ENCODE data around the gene HOXD11. TPM values are rescaled to one million over a fixed set of nuclear protein-coding genes. Genes with fewer than 3 reads are reported as not detected.

HOXD11 gene
- total and polyA plus RNA-seq, 9 of the 15 experiments (the other 6 are each of a cell fraction or from before 2014, with no cell fraction given) = not detected

DNA sequence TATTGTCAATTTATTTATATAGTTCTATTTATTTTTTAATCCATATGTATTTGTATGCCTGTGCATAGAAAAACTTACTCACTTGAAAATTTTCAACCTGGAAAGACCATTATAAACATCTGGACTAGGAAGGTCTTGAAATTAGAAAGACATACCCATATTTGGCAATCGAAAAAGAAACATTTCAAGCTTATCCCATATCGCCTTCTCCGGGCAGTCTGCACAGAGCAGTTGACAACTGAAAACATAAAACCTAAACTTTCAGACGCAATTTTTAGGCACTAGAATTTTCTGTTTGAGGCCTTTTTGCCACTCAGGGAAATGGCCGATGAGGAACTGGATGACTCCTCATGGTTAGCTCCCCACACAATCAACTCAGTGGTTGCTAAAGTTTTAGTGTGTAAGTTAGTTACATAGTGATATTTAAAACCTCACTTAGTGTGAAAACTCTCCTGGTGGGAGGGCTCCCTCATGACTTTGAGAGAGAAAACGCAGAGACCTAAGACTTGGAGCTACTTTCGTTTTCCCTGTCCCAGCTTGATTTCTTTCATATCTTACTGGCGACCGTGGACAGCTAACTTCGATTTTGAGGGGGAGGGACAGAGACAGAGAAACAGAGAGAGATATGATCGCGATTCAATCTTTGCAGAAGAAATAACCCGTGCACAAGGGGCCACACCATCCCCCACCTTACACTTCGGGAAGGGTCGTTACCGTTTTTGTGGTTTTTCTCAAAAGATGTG lies 10.7 kb upstream of the HOXD11 start (continued):
- TF ChIP-seq ZNF197 (CRISPR knock-in tag; IDR thresholded peaks at IDR 0.05; ENCODE audit: low read depth) (no peak), NR2C2 (CRISPR knock-in tag; IDR thresholded peaks at IDR 0.05) (no peak), NR2C2 (tag; IDR thresholded peaks at IDR 0.05) (no peak), SRF (CRISPR knock-in tag; IDR thresholded peaks at IDR 0.05) (peak in 1 of 2 experiments; percentile 90; a peak in 2 of 4 replicates), USF1 (CRISPR knock-in tag; IDR thresholded peaks at IDR 0.05) (no peak), RNF219 (CRISPR knock-in tag; IDR thresholded peaks at IDR 0.05) (no peak), CXXC5 (CRISPR knock-in tag; IDR thresholded peaks at IDR 0.05) (no peak), KLF1 (tag; IDR thresholded peaks at IDR 0.05) (no peak), ZNF778 (CRISPR knock-in tag; IDR thresholded peaks at IDR 0.05) (no peak), SRSF9 (IDR thresholded peaks at IDR 0.05; ENCODE audit: borderline replicate concordance, low read depth, low read length) (no peak), GATAD2A (IDR thresholded peaks at IDR 0.05) (no peak), POLR2B (IDR thresholded peaks at IDR 0.05; ENCODE audit: low read depth, partially characterized antibody) (no peak), CREM (IDR thresholded peaks at IDR 0.05; ENCODE audit: low read depth) (no peak), CBX8 (IDR thresholded peaks at IDR 0.05; ENCODE audit: borderline replicate concordance, extremely low read depth, low read depth, low read length, poor library complexity, severe bottlenecking) (peak; percentile 99)
- TF ChIP-seq, protein P1, sequence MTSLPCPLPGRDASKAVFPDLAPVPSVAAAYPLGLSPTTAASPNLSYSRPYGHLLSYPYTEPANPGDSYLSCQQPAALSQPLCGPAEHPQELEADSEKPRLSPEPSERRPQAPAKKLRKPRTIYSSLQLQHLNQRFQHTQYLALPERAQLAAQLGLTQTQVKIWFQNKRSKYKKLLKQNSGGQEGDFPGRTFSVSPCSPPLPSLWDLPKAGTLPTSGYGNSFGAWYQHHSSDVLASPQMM (CRISPR knock-in tag; IDR thresholded peaks at IDR 0.05) = no peak
- TF ChIP-seq, protein P2, sequence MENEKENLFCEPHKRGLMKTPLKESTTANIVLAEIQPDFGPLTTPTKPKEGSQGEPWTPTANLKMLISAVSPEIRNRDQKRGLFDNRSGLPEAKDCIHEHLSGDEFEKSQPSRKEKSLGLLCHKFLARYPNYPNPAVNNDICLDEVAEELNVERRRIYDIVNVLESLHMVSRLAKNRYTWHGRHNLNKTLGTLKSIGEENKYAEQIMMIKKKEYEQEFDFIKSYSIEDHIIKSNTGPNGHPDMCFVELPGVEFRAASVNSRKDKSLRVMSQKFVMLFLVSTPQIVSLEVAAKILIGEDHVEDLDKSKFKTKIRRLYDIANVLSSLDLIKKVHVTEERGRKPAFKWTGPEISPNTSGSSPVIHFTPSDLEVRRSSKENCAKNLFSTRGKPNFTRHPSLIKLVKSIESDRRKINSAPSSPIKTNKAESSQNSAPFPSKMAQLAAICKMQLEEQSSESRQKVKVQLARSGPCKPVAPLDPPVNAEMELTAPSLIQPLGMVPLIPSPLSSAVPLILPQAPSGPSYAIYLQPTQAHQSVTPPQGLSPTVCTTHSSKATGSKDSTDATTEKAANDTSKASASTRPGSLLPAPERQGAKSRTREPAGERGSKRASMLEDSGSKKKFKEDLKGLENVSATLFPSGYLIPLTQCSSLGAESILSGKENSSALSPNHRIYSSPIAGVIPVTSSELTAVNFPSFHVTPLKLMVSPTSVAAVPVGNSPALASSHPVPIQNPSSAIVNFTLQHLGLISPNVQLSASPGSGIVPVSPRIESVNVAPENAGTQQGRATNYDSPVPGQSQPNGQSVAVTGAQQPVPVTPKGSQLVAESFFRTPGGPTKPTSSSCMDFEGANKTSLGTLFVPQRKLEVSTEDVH (IDR thresholded peaks at IDR 0.05; ENCODE audit: low read depth, partially characterized antibody) = no peak
- TF ChIP-seq, protein P3, sequence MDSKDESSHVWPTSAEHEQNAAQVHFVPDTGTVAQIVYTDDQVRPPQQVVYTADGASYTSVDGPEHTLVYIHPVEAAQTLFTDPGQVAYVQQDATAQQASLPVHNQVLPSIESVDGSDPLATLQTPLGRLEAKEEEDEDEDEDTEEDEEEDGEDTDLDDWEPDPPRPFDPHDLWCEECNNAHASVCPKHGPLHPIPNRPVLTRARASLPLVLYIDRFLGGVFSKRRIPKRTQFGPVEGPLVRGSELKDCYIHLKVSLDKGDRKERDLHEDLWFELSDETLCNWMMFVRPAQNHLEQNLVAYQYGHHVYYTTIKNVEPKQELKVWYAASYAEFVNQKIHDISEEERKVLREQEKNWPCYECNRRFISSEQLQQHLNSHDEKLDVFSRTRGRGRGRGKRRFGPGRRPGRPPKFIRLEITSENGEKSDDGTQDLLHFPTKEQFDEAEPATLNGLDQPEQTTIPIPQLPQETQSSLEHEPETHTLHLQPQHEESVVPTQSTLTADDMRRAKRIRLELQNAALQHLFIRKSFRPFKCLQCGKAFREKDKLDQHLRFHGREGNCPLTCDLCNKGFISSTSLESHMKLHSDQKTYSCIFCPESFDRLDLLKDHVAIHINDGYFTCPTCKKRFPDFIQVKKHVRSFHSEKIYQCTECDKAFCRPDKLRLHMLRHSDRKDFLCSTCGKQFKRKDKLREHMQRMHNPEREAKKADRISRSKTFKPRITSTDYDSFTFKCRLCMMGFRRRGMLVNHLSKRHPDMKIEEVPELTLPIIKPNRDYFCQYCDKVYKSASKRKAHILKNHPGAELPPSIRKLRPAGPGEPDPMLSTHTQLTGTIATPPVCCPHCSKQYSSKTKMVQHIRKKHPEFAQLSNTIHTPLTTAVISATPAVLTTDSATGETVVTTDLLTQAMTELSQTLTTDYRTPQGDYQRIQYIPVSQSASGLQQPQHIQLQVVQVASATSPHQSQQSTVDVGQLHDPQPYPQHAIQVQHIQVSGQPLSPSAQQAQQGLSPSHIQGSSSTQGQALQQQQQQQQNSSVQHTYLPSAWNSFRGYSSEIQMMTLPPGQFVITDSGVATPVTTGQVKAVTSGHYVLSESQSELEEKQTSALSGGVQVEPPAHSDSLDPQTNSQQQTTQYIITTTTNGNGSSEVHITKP (IDR thresholded peaks at IDR 0.05; ENCODE audit: partially characterized antibody) = peak; percentile 25

Measured in K562 (cell line).